ENCODE data around the gene KRT28.

DNA sequence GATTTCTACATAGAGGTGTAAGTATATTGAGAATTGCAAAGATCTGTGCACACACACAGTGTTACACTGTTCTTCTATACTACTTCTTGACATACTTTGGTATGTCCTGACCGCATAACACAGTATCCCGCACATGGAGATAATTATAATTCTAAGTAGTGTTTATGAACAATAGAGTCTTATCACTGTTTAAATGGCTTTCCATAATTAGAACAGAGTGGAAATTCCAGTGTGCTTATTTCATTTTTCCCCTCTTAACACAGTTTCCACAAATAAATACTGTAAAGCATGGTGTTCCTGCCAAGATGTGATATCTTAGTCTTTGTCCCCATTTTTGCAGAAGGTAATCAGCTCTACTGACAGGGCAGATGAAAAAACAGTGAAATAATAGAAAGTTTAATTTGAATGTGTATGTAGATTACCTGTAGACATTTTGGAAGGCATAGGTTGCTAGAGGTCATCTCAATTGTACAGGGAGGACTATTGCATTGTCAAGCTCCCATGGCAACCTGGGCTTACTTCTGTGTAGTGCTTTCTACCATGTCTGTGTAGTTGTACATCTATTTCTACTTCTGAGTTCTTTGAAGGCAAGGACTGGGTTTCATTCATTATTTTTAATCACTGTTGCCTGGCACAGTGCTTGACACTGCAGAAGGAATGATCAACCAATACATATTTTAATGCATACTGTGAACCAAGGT lies 10.1 kb upstream of the KRT28 start:
- TF ChIP-seq, protein P1, sequence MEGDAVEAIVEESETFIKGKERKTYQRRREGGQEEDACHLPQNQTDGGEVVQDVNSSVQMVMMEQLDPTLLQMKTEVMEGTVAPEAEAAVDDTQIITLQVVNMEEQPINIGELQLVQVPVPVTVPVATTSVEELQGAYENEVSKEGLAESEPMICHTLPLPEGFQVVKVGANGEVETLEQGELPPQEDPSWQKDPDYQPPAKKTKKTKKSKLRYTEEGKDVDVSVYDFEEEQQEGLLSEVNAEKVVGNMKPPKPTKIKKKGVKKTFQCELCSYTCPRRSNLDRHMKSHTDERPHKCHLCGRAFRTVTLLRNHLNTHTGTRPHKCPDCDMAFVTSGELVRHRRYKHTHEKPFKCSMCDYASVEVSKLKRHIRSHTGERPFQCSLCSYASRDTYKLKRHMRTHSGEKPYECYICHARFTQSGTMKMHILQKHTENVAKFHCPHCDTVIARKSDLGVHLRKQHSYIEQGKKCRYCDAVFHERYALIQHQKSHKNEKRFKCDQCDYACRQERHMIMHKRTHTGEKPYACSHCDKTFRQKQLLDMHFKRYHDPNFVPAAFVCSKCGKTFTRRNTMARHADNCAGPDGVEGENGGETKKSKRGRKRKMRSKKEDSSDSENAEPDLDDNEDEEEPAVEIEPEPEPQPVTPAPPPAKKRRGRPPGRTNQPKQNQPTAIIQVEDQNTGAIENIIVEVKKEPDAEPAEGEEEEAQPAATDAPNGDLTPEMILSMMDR (IDR thresholded peaks at IDR 0.05): no peak
- TF ChIP-seq POLR2A (IDR thresholded peaks at IDR 0.05): no peak

All from heart left ventricle (tissue), 13 donors.